HG03135 (cell line): ENCODE measurements around the gene PLBD2.

ENCODE experiments used
- ATAC-seq: cut with Tn5 transposase; IDR thresholded peaks from one replicate; pipeline ENCODE4 v1.9.1; 2021; ENCODE audit warnings: mild to moderate bottlenecking, moderate library complexity; ENCODE audit not compliant: unreplicated experiment

Gene PLBD2, protein sequence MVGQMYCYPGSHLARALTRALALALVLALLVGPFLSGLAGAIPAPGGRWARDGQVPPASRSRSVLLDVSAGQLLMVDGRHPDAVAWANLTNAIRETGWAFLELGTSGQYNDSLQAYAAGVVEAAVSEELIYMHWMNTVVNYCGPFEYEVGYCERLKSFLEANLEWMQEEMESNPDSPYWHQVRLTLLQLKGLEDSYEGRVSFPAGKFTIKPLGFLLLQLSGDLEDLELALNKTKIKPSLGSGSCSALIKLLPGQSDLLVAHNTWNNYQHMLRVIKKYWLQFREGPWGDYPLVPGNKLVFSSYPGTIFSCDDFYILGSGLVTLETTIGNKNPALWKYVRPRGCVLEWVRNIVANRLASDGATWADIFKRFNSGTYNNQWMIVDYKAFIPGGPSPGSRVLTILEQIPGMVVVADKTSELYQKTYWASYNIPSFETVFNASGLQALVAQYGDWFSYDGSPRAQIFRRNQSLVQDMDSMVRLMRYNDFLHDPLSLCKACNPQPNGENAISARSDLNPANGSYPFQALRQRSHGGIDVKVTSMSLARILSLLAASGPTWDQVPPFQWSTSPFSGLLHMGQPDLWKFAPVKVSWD

DNA sequence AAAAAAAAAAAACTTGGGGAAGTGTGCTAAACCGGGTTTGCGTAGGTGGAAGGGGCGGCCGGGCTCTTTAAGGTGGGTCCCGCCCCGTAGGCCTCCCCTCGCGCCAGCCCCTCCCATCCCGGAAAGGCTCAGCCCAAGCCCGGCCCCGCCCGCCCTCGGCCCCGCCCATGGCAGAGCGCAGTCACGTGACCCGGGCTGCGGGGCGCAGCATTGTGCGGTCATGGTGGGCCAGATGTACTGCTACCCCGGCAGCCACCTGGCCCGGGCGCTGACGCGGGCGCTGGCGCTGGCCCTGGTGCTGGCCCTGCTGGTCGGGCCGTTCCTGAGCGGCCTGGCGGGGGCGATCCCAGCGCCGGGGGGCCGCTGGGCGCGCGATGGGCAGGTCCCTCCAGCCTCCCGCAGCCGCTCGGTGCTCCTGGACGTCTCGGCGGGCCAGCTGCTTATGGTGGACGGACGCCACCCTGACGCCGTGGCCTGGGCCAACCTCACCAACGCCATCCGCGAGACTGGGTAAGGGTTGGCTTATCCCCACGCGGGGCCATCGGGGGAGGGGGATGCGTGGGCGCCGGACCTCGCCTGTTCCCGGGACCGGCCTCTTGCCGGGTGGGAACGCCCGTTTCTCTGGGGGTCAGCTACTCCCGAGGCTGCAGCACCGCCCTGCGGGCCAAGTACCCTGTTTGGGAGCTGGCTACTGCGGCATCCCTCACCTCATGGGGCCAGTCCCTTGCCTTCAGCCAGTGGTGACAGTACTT, at the start of gene PLBD2:
TSS of gene PLBD2 (plus strand) at position 207 of the 752 bp plus-strand sequence. CDS start at position 221, 14 bp downstream.
- ATAC-seq: peak; percentile 94

DNA sequence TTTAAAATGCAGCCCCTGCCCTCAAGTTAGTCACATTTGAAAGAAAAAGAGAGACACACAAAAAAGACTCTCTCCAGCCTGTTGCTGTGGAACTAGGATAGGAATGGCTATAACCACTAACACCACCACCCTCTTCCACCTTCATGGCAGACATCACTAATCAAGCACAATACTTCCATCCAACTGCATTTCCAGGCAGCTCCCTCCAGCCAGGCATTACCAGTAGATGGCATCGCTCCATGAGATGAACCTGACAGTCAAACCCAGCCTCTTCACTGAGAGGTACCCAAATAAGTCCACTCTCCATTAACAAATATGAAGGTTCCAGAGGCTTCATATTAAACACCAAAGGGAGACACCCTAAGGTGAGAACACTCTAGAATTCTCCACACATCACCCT, 47.9 kb upstream of the PLBD2 start:
- no peak for ATAC-seq

DNA sequence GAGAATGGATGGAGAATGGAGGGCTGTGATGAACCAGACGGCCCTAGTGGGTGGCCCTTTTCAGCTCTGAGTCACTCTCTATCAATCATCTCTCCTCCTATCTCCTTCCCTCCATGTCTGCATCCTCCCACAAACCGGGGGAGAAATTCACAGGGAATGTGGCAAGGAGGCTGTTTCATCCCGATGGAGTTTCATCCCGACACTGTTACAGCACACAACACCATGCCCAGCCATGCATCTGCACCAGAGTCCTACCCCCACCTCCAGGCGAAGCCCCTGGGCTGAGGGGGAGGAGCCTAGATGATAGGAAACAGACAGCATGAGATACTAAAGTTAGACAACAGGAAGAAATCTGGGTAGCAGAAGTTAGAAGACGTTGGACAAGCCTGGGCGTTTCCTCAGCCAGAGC, 44.3 kb upstream of the PLBD2 start:
- no peak for ATAC-seq

DNA sequence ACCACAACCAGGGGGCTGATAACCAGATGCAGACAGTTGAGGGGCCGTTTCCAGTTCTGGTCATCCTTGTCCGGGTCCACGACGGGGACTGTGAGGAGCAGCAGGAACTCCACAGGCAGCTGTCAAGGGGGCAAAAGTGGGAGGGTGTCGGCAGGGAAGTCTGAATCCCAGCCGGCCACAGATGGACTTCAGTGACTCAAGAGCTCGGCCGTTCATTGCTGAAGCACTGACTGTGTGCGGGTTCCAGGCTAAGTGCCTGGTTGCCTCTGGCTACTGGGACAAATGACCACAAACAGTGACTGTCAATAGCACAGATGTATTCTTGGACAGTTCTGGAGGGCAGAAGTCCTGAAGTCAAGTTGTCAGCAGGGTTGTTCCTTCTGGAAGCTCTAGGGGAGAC, 43.0 kb upstream of the PLBD2 start:
- no peak for ATAC-seq

DNA sequence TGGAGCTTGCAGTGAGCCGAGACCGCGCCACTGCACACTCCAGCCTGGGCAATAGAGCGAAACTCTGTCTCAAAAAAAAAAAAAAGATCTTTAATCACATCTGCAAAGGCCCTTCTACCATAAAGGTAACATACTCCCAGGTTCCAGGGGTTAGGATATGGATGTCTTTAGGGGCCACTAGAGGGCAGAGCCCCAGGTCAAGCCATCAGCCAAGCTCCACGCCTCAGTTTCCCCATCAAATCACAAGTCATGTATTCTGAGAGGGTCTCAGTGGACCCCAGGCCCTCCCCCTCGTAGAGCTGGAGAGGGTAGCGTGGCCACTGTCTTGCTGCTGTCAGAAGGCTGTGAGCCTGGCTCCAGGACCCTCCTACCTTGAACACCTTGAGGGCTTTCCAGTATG, 42.2 kb upstream of the PLBD2 start:
- no peak for ATAC-seq

DNA sequence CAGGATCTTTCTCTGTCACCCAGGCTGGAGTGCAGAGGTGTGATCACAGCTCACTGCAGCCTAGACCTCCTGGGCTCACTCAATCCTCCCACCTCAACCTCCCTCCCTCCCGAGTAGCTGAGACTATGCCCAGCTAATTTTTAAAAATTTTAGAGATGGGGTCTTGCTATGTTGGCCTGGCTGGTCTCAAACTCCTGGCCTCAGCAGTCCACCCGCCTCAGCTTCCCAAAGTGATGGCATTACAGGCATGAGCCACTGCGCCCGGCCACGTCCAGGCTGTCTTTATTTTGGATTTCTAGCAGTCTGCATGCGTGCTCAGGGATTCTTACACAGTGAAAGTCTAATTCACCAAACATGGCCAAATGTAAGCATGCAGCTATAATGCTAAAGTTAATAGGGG, 41.3 kb upstream of the PLBD2 start:
- ATAC-seq: no peak

DNA sequence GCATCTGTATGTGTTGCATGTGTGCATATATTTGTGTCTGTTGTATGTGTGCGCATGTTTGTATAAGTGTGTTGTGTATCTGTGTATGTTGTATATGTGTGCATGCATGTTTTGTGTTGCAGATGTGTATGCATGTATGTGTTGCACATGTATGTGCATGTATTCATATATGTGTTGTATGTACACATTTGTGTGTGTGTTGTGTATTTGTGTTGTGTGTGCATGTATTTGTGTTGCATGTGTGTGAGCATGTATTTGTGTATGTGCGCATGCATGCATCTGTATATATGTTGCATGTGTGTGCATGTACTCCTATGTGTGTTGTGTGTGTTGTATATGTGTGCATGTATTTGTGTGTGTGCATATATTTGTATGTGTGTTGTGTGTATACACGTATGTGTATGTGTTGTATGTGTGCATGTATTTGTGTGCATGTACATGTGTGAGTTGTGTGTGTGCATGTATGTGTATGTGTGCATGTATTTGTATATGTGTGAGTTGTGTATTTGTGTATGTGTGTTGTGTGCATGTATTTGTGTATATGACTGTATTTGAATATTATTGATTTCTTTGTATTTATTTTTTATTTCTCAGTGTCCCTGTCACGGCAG, 40.2 kb upstream of the PLBD2 start:
- no peak for ATAC-seq

DNA sequence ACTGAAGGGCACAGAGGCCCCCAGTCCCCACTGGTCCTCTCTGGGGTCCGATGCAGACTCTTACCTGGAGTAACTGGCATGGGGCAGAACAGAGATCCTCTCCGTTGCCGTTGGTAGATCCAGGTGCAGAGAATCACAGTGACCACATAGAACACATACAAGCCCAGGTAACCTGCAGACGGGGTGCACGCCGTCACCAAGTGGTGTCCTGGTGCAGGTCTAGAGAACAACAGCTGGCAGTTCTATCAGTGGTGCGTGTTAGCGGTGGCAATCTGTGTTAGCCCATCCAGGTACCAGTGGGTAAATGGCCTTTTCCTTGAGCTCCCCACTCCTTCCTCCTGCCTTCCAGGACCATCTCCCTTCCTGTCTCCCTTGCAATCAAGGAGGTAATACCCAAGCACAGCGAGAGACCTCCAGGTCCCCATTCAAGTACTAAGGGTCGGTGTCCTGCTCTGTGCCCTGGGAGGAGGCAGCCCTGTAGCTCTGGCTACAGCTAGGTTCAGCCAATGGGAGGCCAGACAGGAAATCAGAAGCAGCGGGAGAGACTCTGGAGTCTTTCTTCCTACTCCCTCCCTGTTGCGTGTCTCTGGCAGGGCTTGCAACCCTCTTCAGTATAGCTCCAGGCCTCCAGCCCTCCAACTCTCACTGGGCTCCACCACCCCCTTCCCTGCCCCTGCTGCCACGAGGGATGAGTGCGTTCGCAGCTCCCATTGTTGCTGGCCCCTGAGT, 39.3 kb upstream of the PLBD2 start:
- no peak for ATAC-seq

DNA sequence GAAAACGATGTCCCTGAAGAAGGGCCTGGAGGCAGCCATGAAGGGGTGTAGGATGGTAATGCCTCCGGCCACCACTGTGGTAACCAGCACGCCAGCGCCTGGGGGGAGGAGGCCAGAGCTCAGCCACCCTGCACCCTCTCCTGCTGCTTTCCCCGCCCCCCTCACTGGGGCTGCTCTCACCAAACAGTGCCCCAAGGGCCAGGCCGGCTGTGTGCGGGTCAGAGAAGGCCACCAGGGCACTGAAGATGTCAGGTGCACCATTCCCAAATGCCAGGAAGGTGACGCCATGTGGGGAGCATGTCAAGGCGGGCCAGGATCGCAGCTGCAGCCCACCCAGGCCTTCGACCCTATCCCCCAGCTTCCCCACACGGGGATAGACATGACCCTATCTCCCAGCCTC, 38.0 kb upstream of the PLBD2 start:
- ATAC-seq: no peak

DNA sequence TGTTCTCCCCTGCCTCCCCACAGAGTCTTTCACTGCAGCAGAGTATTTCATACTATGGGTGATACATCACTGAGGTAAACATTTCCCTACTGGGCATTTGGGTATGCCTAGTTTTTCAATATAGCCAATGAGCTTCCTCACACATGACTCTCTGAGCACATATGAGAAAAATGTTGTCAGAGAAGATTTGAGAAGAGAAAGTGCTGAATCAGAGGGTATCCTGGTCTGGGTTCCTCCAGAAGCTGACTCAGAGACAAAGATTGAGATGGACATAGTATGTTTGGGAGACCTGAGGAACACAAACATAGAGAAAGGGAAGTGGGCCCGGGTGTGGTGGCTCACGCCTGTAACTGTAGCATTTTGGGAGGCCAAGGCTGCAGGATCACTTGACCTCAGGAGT, 36.0 kb upstream of the PLBD2 start:
- ATAC-seq: no peak

DNA sequence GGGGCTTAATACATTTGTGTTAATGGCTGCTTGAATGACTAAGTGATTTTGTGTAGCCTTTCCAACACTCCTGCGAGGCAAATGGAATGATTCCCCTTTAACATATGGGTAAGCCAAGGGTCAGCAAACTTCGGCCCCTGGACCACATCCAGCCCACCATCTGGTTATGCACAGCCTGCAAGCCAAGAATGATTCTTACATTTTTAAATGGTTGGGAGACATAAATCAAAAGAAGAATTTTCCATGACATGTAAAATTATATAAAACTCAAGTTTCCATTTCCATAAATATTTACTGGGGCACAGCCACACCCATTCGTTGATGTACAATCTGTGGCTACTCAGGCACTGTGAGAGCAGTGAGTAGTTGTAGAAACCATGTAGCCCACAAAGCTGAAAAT, 32.5 kb upstream of the PLBD2 start:
- no peak for ATAC-seq

DNA sequence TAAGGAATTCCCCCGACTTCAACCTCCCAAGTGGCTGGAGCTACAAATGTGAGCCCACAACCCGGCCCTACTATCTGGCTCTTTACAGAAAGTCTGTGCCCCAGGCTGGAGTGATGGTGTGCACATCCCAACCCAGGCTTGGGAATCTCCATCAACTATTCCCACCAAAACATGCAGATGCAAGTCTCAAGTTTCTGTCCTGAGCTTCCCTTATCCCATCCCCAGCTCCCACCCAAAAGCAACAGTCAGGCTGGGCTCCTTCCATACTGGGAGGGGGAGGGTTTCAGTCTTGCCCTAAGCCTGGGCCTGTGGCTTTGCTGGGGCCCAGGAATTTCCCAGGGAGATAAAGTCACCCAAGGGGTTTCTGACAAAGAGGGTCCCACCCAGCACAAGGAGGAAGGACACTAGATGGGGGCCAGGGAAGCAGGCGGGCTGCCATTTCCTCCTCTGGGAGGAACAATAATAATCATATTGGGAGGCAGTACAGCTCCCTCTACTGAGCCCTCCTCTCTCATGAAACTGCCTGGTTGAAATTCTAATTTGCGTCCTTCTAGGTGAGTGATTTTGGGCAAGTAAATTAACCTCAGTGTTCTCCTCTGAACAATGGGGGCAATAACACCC, 31.5 kb upstream of the PLBD2 start:
- no peak for ATAC-seq

DNA sequence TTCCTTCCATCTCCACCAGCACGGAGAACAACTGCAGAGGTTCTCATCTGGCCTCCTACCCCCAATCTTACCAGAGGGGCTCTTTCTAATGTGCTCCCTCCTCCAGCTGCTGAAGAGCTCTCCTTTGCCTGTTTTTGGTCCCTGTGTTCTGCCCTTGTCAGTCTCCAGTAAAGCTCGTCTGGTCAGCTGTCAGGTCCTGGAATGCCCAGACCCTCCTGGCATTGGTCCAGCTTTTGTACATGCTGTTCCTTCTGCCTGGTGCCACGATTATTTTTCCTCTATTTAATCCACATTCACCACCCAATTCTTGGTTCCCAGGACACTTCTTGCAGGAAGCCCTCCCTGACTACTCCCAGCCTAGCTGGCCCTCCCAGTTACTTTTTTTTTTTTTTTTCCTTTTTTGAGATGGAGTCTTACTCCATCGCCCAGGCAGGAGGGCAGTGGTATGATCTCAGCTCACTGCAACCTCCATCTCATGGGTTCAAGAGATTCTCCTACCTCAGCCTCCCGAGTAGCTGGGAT, 30.0 kb upstream of the PLBD2 start:
- ATAC-seq: no peak

DNA sequence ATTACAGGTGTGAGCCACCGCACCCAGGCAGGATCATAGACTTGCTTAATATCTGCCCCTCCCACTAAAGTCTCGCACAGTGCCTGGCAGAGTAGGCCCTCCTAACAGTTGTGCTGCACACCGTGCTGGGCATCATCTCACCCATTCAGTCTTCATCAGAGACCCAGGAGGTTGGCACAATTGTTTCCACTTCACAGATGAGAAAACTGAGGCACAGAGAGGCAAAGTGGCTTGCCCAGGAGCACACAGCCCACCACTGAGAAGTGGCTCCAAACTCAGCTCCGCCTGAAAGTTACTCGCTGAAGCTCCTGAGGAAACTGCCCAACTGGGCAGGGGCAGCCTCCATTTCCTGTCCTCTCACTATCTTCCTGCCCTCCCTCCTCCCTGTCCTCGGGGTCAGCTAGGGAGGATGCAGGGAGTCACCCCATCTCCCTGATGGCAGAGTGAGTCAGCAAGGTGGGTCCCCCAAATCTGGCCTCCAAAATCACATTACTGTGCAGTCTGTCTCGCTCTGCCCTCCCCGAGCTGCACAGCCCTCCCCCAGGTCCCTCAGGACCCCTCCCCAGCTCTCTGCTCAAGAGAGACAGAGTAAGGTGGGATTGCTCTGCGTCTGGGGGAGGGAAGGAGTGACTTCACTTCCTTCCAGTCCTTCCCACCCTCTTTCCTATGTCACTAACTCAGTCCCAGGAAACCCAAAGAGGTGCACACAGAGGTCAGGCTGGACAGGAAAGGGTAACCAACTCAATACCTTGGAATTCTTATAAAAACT, 29.2 kb upstream of the PLBD2 start:
- no peak for ATAC-seq

DNA sequence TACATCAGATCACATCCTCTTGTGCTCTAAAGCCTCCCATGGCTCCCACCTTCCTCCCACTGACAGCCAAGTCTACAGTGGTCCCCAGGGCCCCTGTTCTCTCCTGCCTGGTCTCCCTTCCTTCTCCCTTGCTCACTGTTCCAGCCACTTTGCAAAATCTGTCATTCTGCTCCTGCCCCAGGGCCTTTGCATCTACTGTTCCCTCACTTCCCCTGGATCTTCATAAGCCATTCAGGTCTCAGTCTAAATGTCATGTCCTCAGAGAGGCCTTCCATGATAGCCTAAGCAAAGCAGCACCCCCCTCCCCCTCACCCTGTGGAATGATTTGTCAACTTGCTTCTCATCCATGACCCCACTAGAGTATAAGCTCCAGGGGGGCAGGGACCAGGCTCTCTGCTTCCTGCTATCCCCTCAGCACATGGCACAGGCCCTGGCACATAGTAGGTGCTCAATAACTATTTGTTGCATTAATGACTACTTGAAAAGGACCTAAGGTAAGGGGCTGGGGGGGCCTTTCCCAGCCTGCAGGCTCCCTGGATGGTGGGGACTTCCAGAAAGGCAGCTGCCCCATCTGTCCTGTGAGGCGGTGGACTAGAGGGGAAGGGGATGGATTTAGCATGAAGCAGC, 28.5 kb upstream of the PLBD2 start:
- no peak for ATAC-seq

DNA sequence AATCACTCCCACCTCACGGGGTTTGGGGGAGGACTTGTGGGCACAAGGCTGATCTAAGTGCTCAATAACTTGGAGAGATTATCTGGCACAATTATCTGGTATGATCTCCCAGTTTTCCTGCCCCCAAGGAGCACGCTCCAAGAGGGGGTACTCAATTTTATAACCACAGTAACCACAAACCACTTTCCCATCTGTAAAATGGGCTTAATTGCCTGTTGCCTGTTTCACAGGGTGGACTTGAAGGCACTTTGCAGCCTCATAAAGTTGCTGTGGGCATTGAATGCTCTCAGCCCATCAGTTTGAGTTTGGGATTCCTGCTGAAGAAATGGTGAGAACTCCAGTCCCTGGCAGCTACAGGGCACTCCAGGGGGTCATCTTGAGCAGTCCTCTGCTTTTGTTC, 27.9 kb upstream of the PLBD2 start:
- ATAC-seq: no peak

DNA sequence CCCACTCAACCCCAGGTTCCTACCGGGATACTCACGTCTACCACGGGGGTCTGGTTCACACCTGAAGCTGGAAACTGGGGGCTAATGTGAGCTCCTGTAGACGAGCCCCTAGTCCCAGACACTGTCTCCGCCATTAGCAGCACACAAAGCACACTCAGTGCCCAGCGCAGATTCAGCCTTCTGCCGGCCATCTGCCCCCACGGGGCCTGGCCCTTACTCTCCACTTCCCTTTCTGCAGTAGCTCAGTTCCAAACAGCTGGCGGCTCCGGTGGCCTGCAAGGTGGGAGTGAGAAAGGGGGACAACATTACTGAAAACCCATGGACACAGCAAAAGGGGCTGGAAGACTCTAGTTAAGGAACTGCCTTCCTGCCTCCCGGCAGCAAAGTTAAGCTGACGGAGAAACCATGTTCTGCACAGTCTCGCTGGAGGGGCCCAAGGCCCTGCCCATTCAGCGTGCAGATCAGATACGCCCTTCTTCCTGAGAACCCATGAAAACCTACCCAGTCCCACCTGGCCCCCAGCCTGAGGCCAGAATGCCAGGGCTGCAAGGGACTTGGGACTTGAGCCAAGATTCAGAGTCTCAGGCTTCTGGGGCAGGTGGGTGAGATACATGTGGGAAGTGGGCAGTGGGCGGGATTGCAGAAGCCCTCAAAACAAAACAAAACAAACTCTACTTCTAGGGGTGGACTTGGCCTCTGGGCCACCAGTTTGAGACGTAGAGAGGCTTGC, 25.5 kb upstream of the PLBD2 start:
- no peak for ATAC-seq

DNA sequence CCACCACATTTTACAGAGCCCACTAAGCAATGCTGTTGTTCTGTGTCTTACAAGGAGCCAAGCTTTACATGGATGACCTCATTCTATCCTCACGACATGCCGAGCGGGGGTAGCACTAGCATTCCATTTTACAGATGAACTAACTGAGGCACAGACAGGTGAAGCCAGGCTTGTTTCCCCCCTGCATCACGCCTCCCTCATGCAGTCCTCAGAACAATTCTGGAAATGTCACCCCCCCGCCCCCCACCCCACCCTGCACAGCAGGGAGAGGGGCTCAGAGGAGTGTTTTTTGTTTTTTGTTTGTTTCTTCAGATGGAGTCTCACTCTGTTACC, 25.0 kb upstream of the PLBD2 start:
- no peak for ATAC-seq
